Body of pancreas (tissue), 4 donors: ENCODE data around the gene RFPL4A. TPM values are rescaled to one million over a fixed set of nuclear protein-coding genes. Genes with fewer than 3 reads are reported as not detected.

Experiments used
- ATAC-seq: fragments of 150-250 bp; one replicate; pipeline ENCODE4 v1.9.1; 2016
- DNase-seq, 4 donors: peaks; one replicate each; pipeline ENCODE4 v3.0.0-alpha.2; 2019
- H3K27ac ChIP-seq, 4 donors: fragments of 200-600 bp; sonication (generic); 1 replicate in 3 of 4; 2 replicates in 1 of 4; pipeline versions ENCODE4 v1.5.1 to v1.6.1; 2016 to 2019; ENCODE audit warnings: mild to moderate bottlenecking in 1 of 4, mixed read lengths in 1 of 4, moderate library complexity in 1 of 4
- H3K27me3 ChIP-seq, 2 donors: fragments of 200-600 bp; sonication (generic); one replicate each; pipeline ENCODE4 v1.6.0; 2016; ENCODE audit warnings: mild to moderate bottlenecking in 1 of 2
- H3K36me3 ChIP-seq, 2 donors: fragments of 200-600 bp; sonication (generic); replicated peaks in 1 of 2; 2 replicates each; pipeline ENCODE4 v1.5.1; 2016; ENCODE audit warnings: low read depth in 2 of 2; ENCODE audit not compliant: insufficient read depth in 1 of 2
- H3K4me1 ChIP-seq: fragments of 200-600 bp; sonication (generic); one replicate; pipeline ENCODE4 v1.6.0; 2016
- H3K4me3 ChIP-seq, 2 donors: fragments of 200-600 bp; sonication (generic); 1 replicate in 1 of 2; 2 replicates in 1 of 2; pipeline ENCODE4 v1.5.1; 2016 to 2019
- H3K9me3 ChIP-seq, 3 donors: fragments of 200-600 bp; sonication (generic); 1 replicate in 2 of 3; 2 replicates in 1 of 3; pipeline ENCODE4 v1.5.1; 2016
- POLR2A ChIP-seq, 3 donors: fragments of 450-650 bp; IDR thresholded peaks; one replicate each; pipeline ENCODE4 v1.6.1; 2016; ENCODE audit warnings: antibody characterized with exemption in 3 of 3, mild to moderate bottlenecking in 2 of 3
- WGBS, 2 donors: methylation state at CpG; one replicate each; pipeline ENCODE4 v1.1.5; 2017; 5-methylcytosine and 5-hydroxymethylcytosine counted together
- intact Hi-C: fragments of 100-400 bp; cut with DNase I; formaldehyde crosslinking; loops from one replicate; pipeline ENCODE4 v1.15.1; 2023
- total RNA-seq, 2 donors: library from RNA; depleted of rRNA; stranded (reverse); fragments of >200 nt; gene quantifications; one replicate each; pipeline ENCODE4 v1.1.0, GENCODE V29; 2016
- TF ChIP-seq, protein P1 (sequence below), 7 experiments: fragments of 450-650 bp in 4 of 7; fragments of 200-600 bp in 3 of 7; sonication (generic) in 3 of 7; IDR thresholded peaks; one replicate each; pipeline ENCODE4 v1.5.1; 2016 to 2019; ENCODE audit warnings: antibody characterized with exemption in 7 of 7

Gene RFPL4A
- total RNA-seq, 2 donors from 2014 or later, result not detected

DNA sequence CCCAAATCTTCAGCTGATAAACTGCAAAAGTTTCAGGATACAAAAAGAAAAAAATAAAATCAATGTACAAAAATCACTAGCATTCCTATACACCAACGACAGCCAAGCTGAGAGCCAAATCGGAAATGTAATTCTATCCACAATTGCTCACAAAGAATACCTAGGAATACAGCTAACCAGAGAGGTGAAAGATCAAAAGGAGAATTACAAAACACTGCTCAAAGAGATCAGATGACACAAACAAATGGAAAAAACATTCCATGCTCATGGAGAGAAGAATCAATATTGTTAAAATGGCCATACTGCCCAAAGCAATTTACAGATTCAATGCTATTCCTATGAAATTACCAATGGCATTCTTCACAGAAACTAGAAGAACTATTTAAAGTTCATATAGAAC, 43.4 kb downstream of the RFPL4A start:
- H3K27ac ChIP-seq, result no peak overlapping the region
- H3K9me3 ChIP-seq, result no peaks in the 10 kb centered on the region
- no peaks in the 10 kb centered on the region for H3K36me3 ChIP-seq
- 58 to 67% methylated on average over 2 of the region's 2 CpGs for WGBS, 2 donors
- no peaks in the 10 kb centered on the region for H3K4me1 ChIP-seq
- ATAC-seq, result no peak
- intact Hi-C loops, result no loop called here
- DNase-seq, result no peak
- TF ChIP-seq POLR2A (IDR thresholded peaks at IDR 0.05), result no peak
- TF ChIP-seq, protein P1, sequence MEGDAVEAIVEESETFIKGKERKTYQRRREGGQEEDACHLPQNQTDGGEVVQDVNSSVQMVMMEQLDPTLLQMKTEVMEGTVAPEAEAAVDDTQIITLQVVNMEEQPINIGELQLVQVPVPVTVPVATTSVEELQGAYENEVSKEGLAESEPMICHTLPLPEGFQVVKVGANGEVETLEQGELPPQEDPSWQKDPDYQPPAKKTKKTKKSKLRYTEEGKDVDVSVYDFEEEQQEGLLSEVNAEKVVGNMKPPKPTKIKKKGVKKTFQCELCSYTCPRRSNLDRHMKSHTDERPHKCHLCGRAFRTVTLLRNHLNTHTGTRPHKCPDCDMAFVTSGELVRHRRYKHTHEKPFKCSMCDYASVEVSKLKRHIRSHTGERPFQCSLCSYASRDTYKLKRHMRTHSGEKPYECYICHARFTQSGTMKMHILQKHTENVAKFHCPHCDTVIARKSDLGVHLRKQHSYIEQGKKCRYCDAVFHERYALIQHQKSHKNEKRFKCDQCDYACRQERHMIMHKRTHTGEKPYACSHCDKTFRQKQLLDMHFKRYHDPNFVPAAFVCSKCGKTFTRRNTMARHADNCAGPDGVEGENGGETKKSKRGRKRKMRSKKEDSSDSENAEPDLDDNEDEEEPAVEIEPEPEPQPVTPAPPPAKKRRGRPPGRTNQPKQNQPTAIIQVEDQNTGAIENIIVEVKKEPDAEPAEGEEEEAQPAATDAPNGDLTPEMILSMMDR (IDR thresholded peaks at IDR 0.05), result no peak
- H3K4me3 ChIP-seq, result no peak overlapping the region
- H3K27me3 ChIP-seq, result no peaks in the 10 kb centered on the region

DNA sequence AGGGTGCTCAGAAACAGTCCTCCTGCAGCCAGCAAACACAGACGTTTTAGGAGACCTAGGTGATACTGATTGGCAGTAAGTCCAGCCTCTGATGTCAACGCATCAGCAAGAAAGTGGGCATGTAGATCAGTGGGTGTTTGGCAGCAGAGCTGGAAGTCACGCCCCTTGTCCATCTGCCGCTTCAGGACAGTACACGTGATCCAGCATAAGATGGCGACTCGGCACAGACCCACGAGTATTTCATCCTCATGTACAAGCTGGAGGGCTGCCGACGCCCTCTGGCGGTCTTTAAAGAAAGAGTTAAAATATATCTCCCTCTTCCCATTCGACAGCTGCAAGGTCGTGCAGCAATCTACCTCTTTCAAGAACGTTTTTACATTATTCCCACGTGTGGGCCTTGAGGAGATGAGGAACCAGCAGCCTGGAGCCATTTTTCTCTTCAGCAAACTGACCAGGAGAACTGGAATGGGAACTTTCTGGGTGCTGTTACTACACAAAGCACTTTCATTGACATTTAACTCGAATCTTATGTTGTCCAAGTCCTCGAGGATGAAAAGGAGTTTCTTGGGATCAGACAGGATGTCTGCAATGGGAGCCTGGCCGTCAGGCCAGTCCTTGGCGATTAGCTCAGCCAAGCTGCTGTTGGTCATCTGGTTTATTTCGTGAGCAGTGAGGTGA, 50.6 kb downstream of the RFPL4A start:
- peak; percentile 90 for ATAC-seq
- no peak overlapping the region for H3K27ac ChIP-seq
- H3K4me1 ChIP-seq, result peaks cover 9% of the 10 kb centered on the region
- no peaks in the 10 kb centered on the region for H3K27me3 ChIP-seq
- no peak overlapping the region for H3K4me3 ChIP-seq
- TF ChIP-seq POLR2A (IDR thresholded peaks at IDR 0.05), result no peak
- TF ChIP-seq, protein P1 (IDR thresholded peaks at IDR 0.05), result peak; percentile 21 to 81 (median 71)
- intact Hi-C loops, result loop anchor here (10.0 kb wide), 1 partner anchor 105 kb away; no protein-coding TSS in a partner anchor
- H3K9me3 ChIP-seq, result no peaks in the 10 kb centered on the region
- no peaks in the 10 kb centered on the region for H3K36me3 ChIP-seq
- peak; percentile 79 to 89 (median 84) for DNase-seq
- 19 to 22% methylated on average over 20 of the region's 20 CpGs for WGBS, 2 donors

DNA sequence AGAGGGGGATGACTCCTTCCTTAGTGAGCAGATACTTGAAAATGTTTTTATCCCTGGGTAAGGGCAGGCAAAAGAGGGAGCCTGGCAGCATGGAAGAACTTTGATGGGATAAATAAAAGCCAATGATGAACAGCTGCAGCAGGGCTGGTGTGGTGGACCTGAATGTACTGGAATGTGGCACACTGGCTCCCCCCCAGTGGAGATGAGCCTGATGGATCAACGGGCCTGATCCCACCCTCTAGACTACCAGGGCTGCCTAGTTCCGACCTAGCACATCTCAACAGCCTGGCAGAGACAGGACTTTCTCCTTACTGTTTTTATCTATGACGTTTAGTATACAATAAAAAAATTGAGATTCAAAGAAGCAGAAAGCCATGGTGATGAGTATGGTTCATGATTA, 52.4 kb downstream of the RFPL4A start:
- DNase-seq, result no peak
- H3K4me1 ChIP-seq, result peaks cover 9% of the 10 kb centered on the region
- no peaks in the 10 kb centered on the region for H3K36me3 ChIP-seq
- H3K9me3 ChIP-seq, result no peaks in the 10 kb centered on the region
- no peak for ATAC-seq
- TF ChIP-seq, protein P1 (IDR thresholded peaks at IDR 0.05), result no peak
- H3K4me3 ChIP-seq, result no peak overlapping the region
- WGBS, 2 donors, result 46 to 61% methylated on average over 3 of the region's 3 CpGs
- intact Hi-C loops, result loop anchor here (10.0 kb wide), 1 partner anchor 107 kb away; no protein-coding TSS in a partner anchor
- H3K27ac ChIP-seq, result no peak overlapping the region
- no peaks in the 10 kb centered on the region for H3K27me3 ChIP-seq

DNA sequence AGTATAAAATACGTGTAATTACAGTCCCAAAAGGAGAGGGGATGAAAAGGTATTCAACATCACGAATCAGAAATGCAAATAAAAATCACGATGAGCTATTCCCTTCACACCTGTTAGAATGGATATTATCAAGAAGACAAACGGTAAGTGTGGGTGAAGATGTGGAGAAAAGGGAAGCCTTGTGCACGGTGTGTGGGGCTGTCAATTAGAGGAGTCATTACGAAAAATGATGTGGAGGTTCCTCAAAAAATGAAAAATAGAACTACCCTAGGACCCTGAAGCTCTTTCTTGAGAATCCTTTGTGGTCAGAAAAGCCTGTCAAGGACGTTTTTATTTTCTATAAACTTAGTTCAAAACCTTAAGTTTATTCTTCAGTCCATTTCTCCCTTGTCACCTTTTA, 53.6 kb downstream of the RFPL4A start:
- DNase-seq, result no peak
- Histone ChIP-seq H3K36me3 (no peaks in the 10 kb centered on the region), H3K27me3 (no peaks in the 10 kb centered on the region), H3K4me1 (peaks cover 9% of the 10 kb centered on the region), H3K27ac (no peak overlapping the region), H3K4me3 (no peak overlapping the region), H3K9me3 (no peaks in the 10 kb centered on the region)
- 39 to 47% methylated on average over 7 of the region's 7 CpGs for WGBS, 2 donors
- TF ChIP-seq POLR2A (IDR thresholded peaks at IDR 0.05), result no peak
- TF ChIP-seq, protein P1 (IDR thresholded peaks at IDR 0.05), result no peak
- ATAC-seq, result no peak
- intact Hi-C loops, result loop anchor here (10.0 kb wide), 1 partner anchor 108 kb away; no protein-coding TSS in a partner anchor

Other genes starting within 250 kb of the RFPL4A start
- not detected for gene SBK2, start 222.0 kb upstream of the RFPL4A start, total RNA-seq
- not detected for gene SBK3, start 213.6 kb upstream of the RFPL4A start, total RNA-seq
- 1 to 10 TPM; 3.3 to 6.2 TPM for gene ZNF579, start 178.2 kb upstream of the RFPL4A start, total RNA-seq
- 10 to 100 TPM in 1 of 2 donors, 1 to 10 TPM in 1; 5.7 to 13.5 TPM for gene FIZ1, start 159.6 kb upstream of the RFPL4A start, total RNA-seq
- gene ZNF524, start 158.8 kb upstream of the RFPL4A start, total RNA-seq, result 10 to 100 TPM; 29.7 to 45.4 TPM
- gene ZNF865, start 153.4 kb upstream of the RFPL4A start, total RNA-seq, result 10 to 100 TPM in 1 of 2 donors, 1 to 10 TPM in 1; 6.5 to 14.8 TPM
- gene ZNF784, start 134.5 kb upstream of the RFPL4A start, total RNA-seq, result 1 to 10 TPM; 6.9 to 9.6 TPM
- gene ZNF580, start 118.1 kb upstream of the RFPL4A start, total RNA-seq, result 10 to 100 TPM; 29.7 to 36.1 TPM
- 10 to 100 TPM; 16.8 to 20.2 TPM for gene ZNF581, start 115.4 kb upstream of the RFPL4A start, total RNA-seq
- 10 to 100 TPM in 1 of 2 donors, 1 to 10 TPM in 1; 5.9 to 15.0 TPM for gene CCDC106, start 110.9 kb upstream of the RFPL4A start, total RNA-seq
- 100 to 1,000 TPM in 1 of 2 donors, 10 to 100 TPM in 1; 53.4 to 106 TPM for gene U2AF2, start 104.1 kb upstream of the RFPL4A start, total RNA-seq
- 10 to 100 TPM; 52.1 to 52.4 TPM for gene EPN1, start 83.9 kb upstream of the RFPL4A start, total RNA-seq
- not detected for gene NLRP9, start 20.7 kb upstream of the RFPL4A start, total RNA-seq
- 1 to 10 TPM in 1 of 2 donors, not detected in 1; 2.3 TPM for gene RFPL4AL1, start 10.0 kb downstream of the RFPL4A start, total RNA-seq
- not detected for gene NLRP11, start 72.9 kb downstream of the RFPL4A start, total RNA-seq
- gene NLRP4, start 77.4 kb downstream of the RFPL4A start, total RNA-seq, result not detected
- gene NLRP13, start 173.2 kb downstream of the RFPL4A start, total RNA-seq, result not detected
- not detected for gene NLRP8, start 188.7 kb downstream of the RFPL4A start, total RNA-seq
- gene NLRP5, start 227.7 kb downstream of the RFPL4A start, total RNA-seq, result not detected